H1 (cell line): Measurements from ENCODE around the gene PCNX1. TPM values are rescaled to one million over a fixed set of nuclear protein-coding genes. Genes with fewer than 3 reads are reported as not detected.

Experiments
- CTCF ChIA-PET: fragments of 300-600 bp; sonication (Branson Sonifier 250); formaldehyde crosslinking; loops from one replicate; lab custom pipeline; 2021; ENCODE audit not compliant: partially characterized antibody; lab: Charles Lee
- POLR2A ChIA-PET: fragments of 300-600 bp; sonication (Branson Sonifier 250); formaldehyde crosslinking; loops from one replicate; lab custom pipeline; 2021; ENCODE audit warnings: inconsistent platforms; ENCODE audit not compliant: partially characterized antibody; lab: Charles Lee
- DNase-seq, 2 experiments: peaks; one replicate each; pipeline versions ENCODE4 v3.0.0 to v3.0.0-alpha.2; 2010 to 2022; ENCODE audit warnings: low spot score in 2 of 2, low read depth in 1 of 2, mixed read lengths in 1 of 2
- FAIRE-seq: peaks from 2 replicates; lab custom pipeline; 2011; peaks lifted over from hg19 to GRCh38; lab: Jason Lieb, UNC
- H2AFZ ChIP-seq: 2 replicates; pipeline ENCODE4 v1.8.1; 2012; ENCODE audit warnings: low read length, inconsistent platforms
- H2AK5ac ChIP-seq: 2 replicates; pipeline ENCODE4 v1.6.1; 2013; ENCODE audit warnings: low read depth, low read length
- H2BK120ac ChIP-seq: replicated peaks from 2 replicates; pipeline ENCODE3; 2013; ENCODE audit warnings: low read depth, low read length, inconsistent platforms
- H2BK12ac ChIP-seq: 2 replicates; pipeline ENCODE4 v1.6.1; 2013; ENCODE audit warnings: low read depth, low read length
- H2BK15ac ChIP-seq: 2 replicates; pipeline ENCODE4 v1.6.1; 2013; ENCODE audit warnings: low read length
- H2BK20ac ChIP-seq: 2 replicates; pipeline ENCODE4 v1.6.1; 2013; ENCODE audit warnings: low read length
- H2BK5ac ChIP-seq: 2 replicates; pipeline ENCODE4 v1.6.1; 2013; ENCODE audit warnings: low read depth, low read length
- H3K14ac ChIP-seq: 2 replicates; pipeline ENCODE4 v1.6.1; 2013; ENCODE audit warnings: inconsistent platforms; ENCODE audit not compliant: insufficient read length
- H3K18ac ChIP-seq: 2 replicates; pipeline ENCODE4 v1.6.1; 2013; ENCODE audit warnings: low read length; ENCODE audit errors: extremely low read depth
- H3K23ac ChIP-seq: 2 replicates; pipeline ENCODE4 v1.6.1; 2013; ENCODE audit warnings: inconsistent platforms; ENCODE audit not compliant: insufficient read length
- H3K23me2 ChIP-seq: 2 replicates; pipeline ENCODE4 v1.6.1; 2013; ENCODE audit warnings: low read depth, low read length
- H3K27ac ChIP-seq: 2 replicates; pipeline ENCODE4 v1.6.1; 2011; ENCODE audit warnings: low read depth, low read length, inconsistent platforms
- H3K27me3 ChIP-seq, 4 experiments: replicated peaks in 1 of 4; 1 replicate in 1 of 4; 2 replicates in 3 of 4; pipeline versions ENCODE4 v1.6.1 to v1.8.1; 2011 to 2013; ENCODE audit warnings: low read length in 3 of 4, mild to moderate bottlenecking in 3 of 4, inconsistent platforms in 2 of 4, mixed read lengths in 2 of 4, moderate library complexity in 1 of 4; ENCODE audit not compliant: control insufficient read depth in 3 of 4, insufficient read depth in 3 of 4; ENCODE audit errors: extremely low read depth in 1 of 4
- H3K36me3 ChIP-seq, 4 experiments: 2 replicates each; pipeline versions ENCODE4 v1.6.1 to v1.8.1; 2011 to 2013; ENCODE audit warnings: mild to moderate bottlenecking in 4 of 4, low read length in 3 of 4, moderate library complexity in 2 of 4, control low read depth in 1 of 4, inconsistent platforms in 1 of 4; ENCODE audit not compliant: insufficient read depth in 4 of 4, control insufficient read depth in 2 of 4
- H3K4ac ChIP-seq: replicated peaks from 2 replicates; pipeline ENCODE3; 2013; ENCODE audit warnings: low read length, low read depth, mixed read lengths, inconsistent platforms; ENCODE audit not compliant: insufficient read length
- H3K4me1 ChIP-seq, 4 experiments: replicated peaks in 1 of 4; 1 replicate in 1 of 4; 2 replicates in 3 of 4; pipeline versions ENCODE4 v1.6.1 to v1.8.1; 2011 to 2013; ENCODE audit warnings: low read length in 3 of 4, inconsistent platforms in 2 of 4, mixed read lengths in 1 of 4; ENCODE audit not compliant: insufficient read depth in 4 of 4, control insufficient read depth in 3 of 4
- H3K4me2 ChIP-seq, 2 experiments: 2 replicates each; pipeline versions ENCODE4 v1.6.1 to v1.8.1; 2011 to 2013; ENCODE audit warnings: low read depth in 2 of 2, low read length in 2 of 2, control low read depth in 1 of 2, inconsistent platforms in 1 of 2, mild to moderate bottlenecking in 1 of 2; ENCODE audit not compliant: insufficient read depth in 1 of 2
- H3K4me3 ChIP-seq, 4 experiments: fragments of 200-600, 300-600 bp in 1 of 4; sonication (generic), shearing (Covaris generic), sonication (Bioruptor Twin) in 1 of 4; 2 replicates each; pipeline versions ENCODE4 v1.5.1 to v1.8.1; 2011 to 2016; ENCODE audit warnings: low read length in 4 of 4, low read depth in 3 of 4, control low read depth in 2 of 4, inconsistent platforms in 2 of 4, mild to moderate bottlenecking in 2 of 4, mixed read lengths in 1 of 4, moderate library complexity in 1 of 4; ENCODE audit not compliant: insufficient read depth in 2 of 4; ENCODE audit errors: extremely low read depth in 1 of 4
- H3K56ac ChIP-seq: replicated peaks from 2 replicates; pipeline ENCODE3; 2013; ENCODE audit warnings: low read depth, mild to moderate bottlenecking, mixed read lengths, low read length, inconsistent platforms; ENCODE audit not compliant: insufficient read length
- H3K79me1 ChIP-seq: 2 replicates; pipeline ENCODE4 v1.6.1; 2013; ENCODE audit warnings: low read depth, low read length, control low read depth
- H3K79me2 ChIP-seq, 2 experiments: 2 replicates each; pipeline versions ENCODE4 v1.6.1 to v1.8.1; 2012 to 2013; ENCODE audit warnings: low read length in 2 of 2, mild to moderate bottlenecking in 2 of 2, inconsistent platforms in 1 of 2; ENCODE audit not compliant: insufficient read depth in 2 of 2, control insufficient read depth in 1 of 2
- H3K9ac ChIP-seq, 4 experiments: replicated peaks in 1 of 4; 1 replicate in 1 of 4; 2 replicates in 3 of 4; pipeline versions ENCODE4 v1.6.1 to v1.8.1; 2011 to 2013; ENCODE audit warnings: low read depth in 3 of 4, low read length in 3 of 4, control low read depth in 2 of 4, mild to moderate bottlenecking in 2 of 4, moderate library complexity in 2 of 4, inconsistent platforms in 1 of 4; ENCODE audit errors: extremely low read depth in 1 of 4
- H3K9me3 ChIP-seq, 2 experiments: 2 replicates each; pipeline versions ENCODE4 v1.6.1 to v1.8.1; 2012 to 2013; ENCODE audit warnings: mild to moderate bottlenecking in 2 of 2, moderate library complexity in 2 of 2, control low read depth in 1 of 2, inconsistent platforms in 1 of 2, low read depth in 1 of 2, low read length in 1 of 2, mixed read lengths in 1 of 2; ENCODE audit not compliant: insufficient read depth in 2 of 2
- H4K20me1 ChIP-seq, 2 experiments: replicated peaks in 1 of 2; 2 replicates each; pipeline versions ENCODE3 to v1.8.1; 2011 to 2013; ENCODE audit warnings: inconsistent platforms in 2 of 2, low read length in 2 of 2, mild to moderate bottlenecking in 1 of 2; ENCODE audit not compliant: insufficient read depth in 2 of 2, control insufficient read depth in 1 of 2
- H4K5ac ChIP-seq: 2 replicates; pipeline ENCODE4 v1.6.1; 2013; ENCODE audit warnings: low read length, low read depth, mixed read lengths, inconsistent platforms; ENCODE audit not compliant: insufficient read length
- H4K8ac ChIP-seq: 2 replicates; pipeline ENCODE4 v1.8.0; 2013; ENCODE audit warnings: mild to moderate bottlenecking, moderate library complexity, low read length, inconsistent platforms; ENCODE audit not compliant: insufficient read depth; ENCODE audit errors: extremely low read depth
- H4K91ac ChIP-seq: replicated peaks from 2 replicates; pipeline ENCODE3; 2013; ENCODE audit warnings: low read length, mixed read lengths, inconsistent platforms; ENCODE audit not compliant: insufficient read length
- KDM1A ChIP-seq: fragments of 200-600, 300-600 bp; sonication (generic); IDR thresholded peaks from 2 replicates; pipeline ENCODE4 v1.7.1; 2016; ENCODE audit warnings: mild to moderate bottlenecking, low read length, borderline replicate concordance
- KDM5A ChIP-seq: fragments of 200-600 bp; IDR thresholded peaks from 2 replicates; pipeline ENCODE4 v1.7.1; 2012; ENCODE audit warnings: mild to moderate bottlenecking, low read length, inconsistent platforms, mixed read lengths
- RBBP5 ChIP-seq: IDR thresholded peaks from 2 replicates; pipeline ENCODE4 v1.7.1; 2012; ENCODE audit warnings: low read depth, mild to moderate bottlenecking, inconsistent platforms, low read length, moderate library complexity, borderline replicate concordance
- TCF12 ChIP-seq: IDR thresholded peaks from 2 replicates; pipeline ENCODE4 v1.6.1; 2011; ENCODE audit warnings: low read depth, mild to moderate bottlenecking, low read length
- WGBS, 2 experiments: shearing (Covaris generic) in 1 of 2; methylation state at CpG; one replicate each; pipeline versions ENCODE4 v1.1.6 to v1.1.7; 2013 to 2015; ENCODE audit warnings: low lambda C conversion rate in 2 of 2, mixed read lengths in 2 of 2, inconsistent platforms in 1 of 2, low coverage in 1 of 2, missing lambda C conversion rate in 1 of 2; ENCODE audit not compliant: insufficient replicate concordance in 2 of 2, insufficient coverage in 1 of 2, insufficient read length in 1 of 2; ENCODE audit errors: extremely low coverage in 1 of 2, missing lambda C conversion rate in 1 of 2; 5-methylcytosine and 5-hydroxymethylcytosine counted together
- polyA plus RNA-seq, 7 experiments: library from polyadenylated mRNA; depleted of rRNA in 3 of 7; stranded (reverse) in 5 of 7; unstranded in 2 of 7; fragments of >200 nt in 5 of 7; fragments of 200-250 nt in 2 of 7; gene quantifications; 1 replicate in 5 of 7; 2 replicates in 1 of 7; 4 replicates in 1 of 7; pipeline versions ENCODE4 v1.2.1 to v1.2.3, GENCODE V29; 2011 to 2013; ENCODE audit warnings: missing spikeins in 2 of 7, mixed read lengths in 2 of 7
- total RNA-seq: library from RNA; stranded (reverse); fragmentation: NEBNext Ultra II Directional; extraction: Animal tissue kit (Norgen Biotek cat#: 25700); gene quantifications from 2 replicates; pipeline ENCODE4 v1.2.1, GENCODE V29; 2021

Gene PCNX1
- total and polyA plus RNA-seq, 2 of the 8 experiments (the other 6 are each of a cell fraction or from before 2014, with no cell fraction given) = 37.7 to 53.2 TPM

DNA sequence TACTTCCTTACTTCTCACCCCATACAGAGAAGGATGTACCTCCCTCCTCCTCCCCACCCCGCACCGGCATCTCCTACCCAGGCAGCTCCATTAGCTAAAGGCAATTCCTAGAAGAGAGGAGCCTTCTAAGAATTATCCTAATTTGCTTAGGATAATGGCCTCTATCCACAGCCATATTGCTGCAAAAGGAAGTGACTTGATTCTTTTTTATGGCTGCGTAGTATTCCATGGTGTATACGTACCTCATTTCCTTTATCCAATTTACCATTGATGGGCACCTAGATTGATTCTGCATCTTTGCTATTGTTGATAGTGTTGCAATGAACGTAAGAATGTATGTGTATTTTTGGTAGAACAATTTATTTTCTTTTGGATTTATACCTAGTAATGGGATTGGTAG is 189.7 kb downstream of the PCNX1 start:
- Histone ChIP-seq H3K23ac (no peak overlapping the region), H3K4me2 (no peak overlapping the region), H2BK12ac (no peak overlapping the region), H3K9ac (no peak overlapping the region), H3K18ac (no peak overlapping the region), H3K56ac (no peak overlapping the region), H2BK5ac (no peak overlapping the region), H3K27me3 (no peaks in the 10 kb centered on the region), H4K91ac (no peak overlapping the region), H3K4me3 (no peak overlapping the region), H4K8ac (no peak overlapping the region), H2AK5ac (no peak overlapping the region), H2AFZ (no peak overlapping the region), H3K23me2 (peaks cover 2% of the 10 kb centered on the region; the same call in 1 of the 2 replicates), H4K20me1 (no peaks in the 10 kb centered on the region), H3K79me1 (no peaks in the 10 kb centered on the region), H4K5ac (no peak overlapping the region), H2BK15ac (no peak overlapping the region), H3K4ac (no peak overlapping the region), H2BK20ac (no peak overlapping the region), H3K27ac (no peak overlapping the region), H3K14ac (no peak overlapping the region), H3K9me3 (no peaks in the 10 kb centered on the region), H3K36me3 (peaks cover 0 to 11% (median 3%) of the 10 kb centered on the region in 4 experiments; a peak in 3 of 8 replicates), H3K4me1 (no peaks in the 10 kb centered on the region), H3K79me2 (no peaks in the 10 kb centered on the region), H2BK120ac (no peak overlapping the region)
- FAIRE-seq = no peak
- TF ChIP-seq KDM5A (no peak), KDM1A (peak; percentile 72; the same call in 1 of the 2 replicates), TCF12 (no peak), RBBP5 (no peak)
- ChIA-PET CTCF (no interaction called here), POLR2A (no interaction called here)
- WGBS, 2 experiments = 94% methylated on average over 5 of the region's 5 CpGs; no CpG with 5 or more reads in 1 of the 2 experiments
- no peak for DNase-seq
